Karpas-422 (cell line): ENCODE measurements around the gene SCFD2. TPM values are rescaled to one million over a fixed set of nuclear protein-coding genes. Genes with fewer than 3 reads are reported as not detected.

Experiments
- DNase-seq: peaks from one replicate; pipeline ENCODE4 v3.0.0-alpha.2; 2015
- H2AFZ ChIP-seq: fragments of 200-600 bp; sonication (generic); 2 replicates; pipeline ENCODE4 v1.6.1; 2014; ENCODE audit warnings: antibody characterized with exemption, low read length, mixed read lengths
- H3K27ac ChIP-seq: fragments of 200-600 bp; sonication (generic); 2 replicates; pipeline ENCODE4 v1.5.1; 2014; ENCODE audit warnings: mild to moderate bottlenecking, low read length, moderate library complexity
- H3K27me3 ChIP-seq: fragments of 200-600 bp; sonication (generic); 2 replicates; pipeline ENCODE4 v1.6.1; 2014; ENCODE audit warnings: low read length, mixed read lengths
- H3K36me3 ChIP-seq: fragments of 200-600 bp; sonication (generic); 2 replicates; pipeline ENCODE4 v1.6.1; 2014; ENCODE audit warnings: low read length, mixed read lengths; ENCODE audit not compliant: insufficient read depth
- H3K4me1 ChIP-seq: fragments of 200-600 bp; sonication (generic); 2 replicates; pipeline ENCODE4 v1.6.1; 2014; ENCODE audit warnings: mild to moderate bottlenecking, low read length, mixed read lengths
- H3K4me2 ChIP-seq: fragments of 200-600 bp; sonication (generic); 2 replicates; pipeline ENCODE4 v1.6.1; 2014; ENCODE audit warnings: low read length, low read depth, mild to moderate bottlenecking; ENCODE audit not compliant: poor library complexity, severe bottlenecking
- H3K4me3 ChIP-seq: fragments of 200-600 bp; sonication (generic); 2 replicates; pipeline ENCODE4 v1.5.1; 2014; ENCODE audit warnings: mild to moderate bottlenecking, antibody characterized with exemption, low read length, mixed read lengths
- H3K79me2 ChIP-seq: fragments of 200-600 bp; sonication (generic); 2 replicates; pipeline ENCODE4 v1.6.1; 2014; ENCODE audit warnings: mild to moderate bottlenecking, low read length, mixed read lengths
- H3K9ac ChIP-seq: fragments of 200-600 bp; sonication (generic); 2 replicates; pipeline ENCODE4 v1.6.0; 2014; ENCODE audit warnings: low read length
- H3K9me2 ChIP-seq: fragments of 200-600 bp; sonication (generic), shearing (Covaris generic); replicated peaks from 2 replicates; pipeline ENCODE4 v1.6.0; 2014; ENCODE audit warnings: mild to moderate bottlenecking, low read length, moderate library complexity; ENCODE audit not compliant: insufficient read depth
- H3K9me3 ChIP-seq: fragments of 300-700, 200-600 bp; sonication (generic); 2 replicates; pipeline ENCODE4 v1.6.1; 2014; ENCODE audit warnings: low read length, mixed read lengths
- H4K20me1 ChIP-seq: fragments of 200-600 bp; sonication (generic); 2 replicates; pipeline ENCODE4 v1.6.1; 2014; ENCODE audit warnings: mild to moderate bottlenecking, antibody characterized with exemption, low read length, low read depth; ENCODE audit not compliant: insufficient read depth
- total RNA-seq: library from RNA; depleted of rRNA; stranded (reverse); fragments of >200 nt; shearing (Covaris generic); gene quantifications from 2 replicates; pipeline ENCODE4 v1.2.3, GENCODE V29; 2014; ENCODE audit warnings: low replicate concordance

SCFD2 gene
- total RNA-seq, 1 experiment from 2014 or later, result 28.5 TPM

- no peak overlapping the region for H3K4me2 ChIP-seq
- DNase-seq, result no peak
- no peaks in the 10 kb centered on the region for H3K4me1 ChIP-seq
- no peak overlapping the region for H2AFZ ChIP-seq
- H4K20me1 ChIP-seq, result no peaks in the 10 kb centered on the region
- H3K27ac ChIP-seq, result no peak overlapping the region
- no peak overlapping the region for H3K9ac ChIP-seq
- H3K4me3 ChIP-seq, result no peak overlapping the region
- H3K27me3 ChIP-seq, result no peaks in the 10 kb centered on the region
- H3K9me3 ChIP-seq, result no peaks in the 10 kb centered on the region
- no peaks in the 10 kb centered on the region for H3K36me3 ChIP-seq
- H3K79me2 ChIP-seq, result no peaks in the 10 kb centered on the region
- no peaks in the 10 kb centered on the region for H3K9me2 ChIP-seq
These were observed 433.0 kb downstream of the SCFD2 start for GRCh38 chr4:52932591-52933470.

- H3K79me2 ChIP-seq, result no peaks in the 10 kb centered on the region
- H3K4me3 ChIP-seq, result no peak overlapping the region
- no peaks in the 10 kb centered on the region for H3K27me3 ChIP-seq
- no peaks in the 10 kb centered on the region for H4K20me1 ChIP-seq
- H3K9me2 ChIP-seq, result no peaks in the 10 kb centered on the region
- H2AFZ ChIP-seq, result no peak overlapping the region
- no peak overlapping the region for H3K4me2 ChIP-seq
- no peak overlapping the region for H3K9ac ChIP-seq
- H3K9me3 ChIP-seq, result no peaks in the 10 kb centered on the region
- H3K4me1 ChIP-seq, result no peaks in the 10 kb centered on the region
- DNase-seq, result no peak
- no peak overlapping the region for H3K27ac ChIP-seq
- no peaks in the 10 kb centered on the region for H3K36me3 ChIP-seq
These were observed 434.6 kb downstream of the SCFD2 start for GRCh38 chr4:52931243-52931642.

GRCh38 chr4:52926196-52926974, 439.5 kb downstream of the SCFD2 start:
- no peak overlapping the region for H2AFZ ChIP-seq
- no peaks in the 10 kb centered on the region for H3K9me3 ChIP-seq
- no peaks in the 10 kb centered on the region for H3K79me2 ChIP-seq
- no peaks in the 10 kb centered on the region for H3K36me3 ChIP-seq
- DNase-seq, result no peak
- no peak overlapping the region for H3K9ac ChIP-seq
- no peaks in the 10 kb centered on the region for H3K4me1 ChIP-seq
- no peaks in the 10 kb centered on the region for H3K27me3 ChIP-seq
- H4K20me1 ChIP-seq, result no peaks in the 10 kb centered on the region
- H3K9me2 ChIP-seq, result no peaks in the 10 kb centered on the region
- no peak overlapping the region for H3K27ac ChIP-seq
- no peak overlapping the region for H3K4me2 ChIP-seq
- H3K4me3 ChIP-seq, result no peak overlapping the region

- H3K4me3 ChIP-seq, result no peak overlapping the region
- no peak overlapping the region for H3K9ac ChIP-seq
- H3K27me3 ChIP-seq, result no peaks in the 10 kb centered on the region
- no peaks in the 10 kb centered on the region for H4K20me1 ChIP-seq
- no peak overlapping the region for H2AFZ ChIP-seq
- no peak overlapping the region for H3K4me2 ChIP-seq
- H3K27ac ChIP-seq, result no peak overlapping the region
- H3K9me2 ChIP-seq, result no peaks in the 10 kb centered on the region
- no peaks in the 10 kb centered on the region for H3K79me2 ChIP-seq
- H3K9me3 ChIP-seq, result no peaks in the 10 kb centered on the region
- DNase-seq, result no peak
- H3K36me3 ChIP-seq, result no peaks in the 10 kb centered on the region
- H3K4me1 ChIP-seq, result no peaks in the 10 kb centered on the region
These were observed 440.3 kb downstream of the SCFD2 start for GRCh38 chr4:52925531-52925968.

- H3K4me1 ChIP-seq, result no peaks in the 10 kb centered on the region
- no peaks in the 10 kb centered on the region for H3K79me2 ChIP-seq
- H3K4me3 ChIP-seq, result no peak overlapping the region
- no peaks in the 10 kb centered on the region for H3K36me3 ChIP-seq
- no peak overlapping the region for H3K27ac ChIP-seq
- no peak overlapping the region for H2AFZ ChIP-seq
- no peaks in the 10 kb centered on the region for H3K27me3 ChIP-seq
- no peak for DNase-seq
- no peak overlapping the region for H3K4me2 ChIP-seq
- H3K9me2 ChIP-seq, result no peaks in the 10 kb centered on the region
- H4K20me1 ChIP-seq, result no peaks in the 10 kb centered on the region
- H3K9ac ChIP-seq, result no peak overlapping the region
- no peaks in the 10 kb centered on the region for H3K9me3 ChIP-seq
These were observed 446.4 kb downstream of the SCFD2 start for GRCh38 chr4:52919461-52919860.

GRCh38 chr4:52917817-52918216, 448.0 kb downstream of the SCFD2 start:
- no peak overlapping the region for H3K4me2 ChIP-seq
- no peaks in the 10 kb centered on the region for H3K36me3 ChIP-seq
- H3K4me3 ChIP-seq, result no peak overlapping the region
- H4K20me1 ChIP-seq, result no peaks in the 10 kb centered on the region
- H3K27me3 ChIP-seq, result no peaks in the 10 kb centered on the region
- no peaks in the 10 kb centered on the region for H3K4me1 ChIP-seq
- no peaks in the 10 kb centered on the region for H3K9me3 ChIP-seq
- H3K79me2 ChIP-seq, result no peaks in the 10 kb centered on the region
- no peak overlapping the region for H3K27ac ChIP-seq
- H3K9ac ChIP-seq, result no peak overlapping the region
- no peaks in the 10 kb centered on the region for H3K9me2 ChIP-seq
- H2AFZ ChIP-seq, result no peak overlapping the region
- DNase-seq, result no peak

GRCh38 chr4:52915730-52916300, 450.0 kb downstream of the SCFD2 start:
- H4K20me1 ChIP-seq, result no peaks in the 10 kb centered on the region
- no peaks in the 10 kb centered on the region for H3K79me2 ChIP-seq
- DNase-seq, result no peak
- no peak overlapping the region for H3K9ac ChIP-seq
- no peak overlapping the region for H3K27ac ChIP-seq
- H3K4me2 ChIP-seq, result no peak overlapping the region
- no peaks in the 10 kb centered on the region for H3K27me3 ChIP-seq
- no peaks in the 10 kb centered on the region for H3K9me2 ChIP-seq
- no peak overlapping the region for H2AFZ ChIP-seq
- no peaks in the 10 kb centered on the region for H3K4me1 ChIP-seq
- H3K4me3 ChIP-seq, result no peak overlapping the region
- no peaks in the 10 kb centered on the region for H3K36me3 ChIP-seq
- no peaks in the 10 kb centered on the region for H3K9me3 ChIP-seq

GRCh38 chr4:52915191-52915590, 450.7 kb downstream of the SCFD2 start:
- Histone ChIP-seq H3K27ac (no peak overlapping the region), H3K4me1 (no peaks in the 10 kb centered on the region), H3K9ac (no peak overlapping the region), H3K36me3 (no peaks in the 10 kb centered on the region), H3K9me3 (no peaks in the 10 kb centered on the region), H3K27me3 (no peaks in the 10 kb centered on the region), H3K79me2 (no peaks in the 10 kb centered on the region), H3K4me2 (no peak overlapping the region), H4K20me1 (no peaks in the 10 kb centered on the region), H3K9me2 (no peaks in the 10 kb centered on the region), H3K4me3 (no peak overlapping the region), H2AFZ (no peak overlapping the region)
- DNase-seq, result no peak
